Lower leg skin (tissue), 3 donors: Measurements from ENCODE around the gene ENOX2.

Source experiments
- CTCF ChIP-seq, 3 donors: fragments of 450-650 bp; IDR thresholded peaks; one replicate each; pipeline ENCODE4 v1.5.1; 2016; ENCODE audit warnings: antibody characterized with exemption in 3 of 3, mild to moderate bottlenecking in 3 of 3, moderate library complexity in 2 of 3
- POLR2A ChIP-seq, 2 donors: fragments of 450-650 bp; IDR thresholded peaks; one replicate each; pipeline ENCODE4 v1.6.1; 2016 to 2017; ENCODE audit warnings: antibody characterized with exemption in 2 of 2, mild to moderate bottlenecking in 1 of 2, moderate library complexity in 1 of 2

- TF ChIP-seq CTCF (IDR thresholded peaks at IDR 0.05): no peak
- TF ChIP-seq POLR2A (IDR thresholded peaks at IDR 0.05): no peak
Observed at GRCh38 chrX:130604882-130605281, 298.1 kb downstream of the ENOX2 start.
